Keratinocyte (primary cell): Measurements from ENCODE around the gene PRIMA1. TPM values are rescaled to one million over a fixed set of nuclear protein-coding genes. Genes with fewer than 3 reads are reported as not detected.

Experiments
- DNase-seq: peaks from one replicate; pipeline ENCODE4 v3.0.0-alpha.2; 2011; ENCODE audit warnings: low read depth, missing footprints, low spot score
- FAIRE-seq: peaks from 2 replicates; lab custom pipeline; 2011; peaks lifted over from hg19 to GRCh38; lab: Jason Lieb, UNC
- H2AFZ ChIP-seq: 2 replicates; pipeline ENCODE4 v1.6.0; 2012; ENCODE audit warnings: low read length, control low read depth, inconsistent platforms; ENCODE audit not compliant: control insufficient read depth
- H3K27ac ChIP-seq: 2 replicates; pipeline ENCODE4 v1.5.1; 2011; ENCODE audit warnings: low read length; ENCODE audit not compliant: control insufficient read depth, insufficient read depth
- H3K27me3 ChIP-seq: 3 replicates; pipeline ENCODE4 v1.6.0; 2011; ENCODE audit warnings: low read length; ENCODE audit not compliant: control insufficient read depth, insufficient read depth; ENCODE audit errors: extremely low read depth
- H3K36me3 ChIP-seq, 2 experiments: 2 replicates in 1 of 2; 3 replicates in 1 of 2; pipeline ENCODE4 v1.5.1; 2011; ENCODE audit warnings: low read length in 2 of 2, mild to moderate bottlenecking in 1 of 2; ENCODE audit not compliant: control insufficient read depth in 2 of 2, insufficient read depth in 2 of 2; ENCODE audit errors: extremely low read depth in 1 of 2
- H3K4me1 ChIP-seq: 3 replicates; pipeline ENCODE4 v1.5.1; 2011; ENCODE audit warnings: low read length; ENCODE audit not compliant: control insufficient read depth, insufficient read depth; ENCODE audit errors: extremely low read depth
- H3K4me2 ChIP-seq: 3 replicates; pipeline ENCODE4 v1.6.0; 2011; ENCODE audit warnings: low read depth, low read length; ENCODE audit not compliant: control insufficient read depth, insufficient read depth; ENCODE audit errors: extremely low read depth
- H3K4me3 ChIP-seq, 3 experiments: fragments of 200-600 bp in 1 of 3; sonication (generic) in 1 of 3; 2 replicates in 2 of 3; 3 replicates in 1 of 3; pipeline ENCODE4 v1.5.1; 2011 to 2016; ENCODE audit warnings: low read length in 3 of 3, mild to moderate bottlenecking in 3 of 3, control low read depth in 2 of 3, inconsistent platforms in 1 of 3, low read depth in 1 of 3, mixed read lengths in 1 of 3, mixed run types in 1 of 3, moderate library complexity in 1 of 3; ENCODE audit not compliant: control insufficient read depth in 2 of 3, insufficient read depth in 2 of 3; ENCODE audit errors: extremely low read depth in 1 of 3
- H3K79me2 ChIP-seq: 2 replicates; pipeline ENCODE4 v1.6.0; 2012; ENCODE audit warnings: low read length; ENCODE audit not compliant: control insufficient read depth, insufficient read depth
- H3K9ac ChIP-seq: 3 replicates; pipeline ENCODE4 v1.6.0; 2011; ENCODE audit warnings: low read length; ENCODE audit not compliant: control insufficient read depth, insufficient read depth; ENCODE audit errors: extremely low read depth
- H3K9me1 ChIP-seq: 3 replicates; pipeline ENCODE4 v1.6.0; 2011; ENCODE audit warnings: low read length; ENCODE audit not compliant: control insufficient read depth, insufficient read depth; ENCODE audit errors: extremely low read depth
- H3K9me3 ChIP-seq: 2 replicates; pipeline ENCODE4 v1.5.1; 2012; ENCODE audit warnings: low read depth, low read length; ENCODE audit not compliant: control insufficient read depth
- H4K20me1 ChIP-seq: 3 replicates; pipeline ENCODE4 v1.6.0; 2011; ENCODE audit warnings: low read length; ENCODE audit not compliant: control insufficient read depth, insufficient read depth; ENCODE audit errors: extremely low read depth
- EZH2 ChIP-seq: IDR thresholded peaks from one replicate; pipeline ENCODE4 v1.6.1; 2012; ENCODE audit warnings: inconsistent platforms, mild to moderate bottlenecking, low read length, moderate library complexity
- dilution Hi-C: fragments of 300-500 bp; cut with MboI; formaldehyde crosslinking; loops from one replicate; pipeline ENCODE4 v1.7.0; 2020; ENCODE audit warnings: low sequenced_read_pairs; ENCODE audit not compliant: extremely low pct_ligation_motif_present
- polyA plus RNA-seq, 5 experiments: library from polyadenylated mRNA; depleted of rRNA in 3 of 5; stranded (reverse) in 3 of 5; stranded (forward) in 1 of 5; unstranded in 1 of 5; fragments of >200 nt; gene quantifications; 1 replicate in 1 of 5; 2 replicates in 3 of 5; 3 replicates in 1 of 5; pipeline versions ENCODE4 v1.2.1 to v1.2.3, GENCODE V29; 2011 to 2012; ENCODE audit warnings: missing spikeins in 2 of 5, low read depth in 1 of 5, low replicate concordance in 1 of 5
- TF ChIP-seq, protein P1 (sequence below), 3 experiments: IDR thresholded peaks in 1 of 3; conservative IDR thresholded peaks in 1 of 3; optimal IDR thresholded peaks in 1 of 3; 2 replicates in 2 of 3; 3 replicates in 1 of 3; pipeline versions ENCODE3 to v1.5.1; 2011; ENCODE audit warnings: low read length in 3 of 3, mild to moderate bottlenecking in 3 of 3, moderate library complexity in 2 of 3, control low read depth in 1 of 3, inconsistent platforms in 1 of 3; ENCODE audit not compliant: insufficient read depth in 2 of 3; ENCODE audit errors: extremely low read depth in 1 of 3

Gene PRIMA1
- polyA plus RNA-seq, 1 donor (not counting 4 experiments of a cell fraction or from before 2014, with no cell fraction given) = not detected

DNA sequence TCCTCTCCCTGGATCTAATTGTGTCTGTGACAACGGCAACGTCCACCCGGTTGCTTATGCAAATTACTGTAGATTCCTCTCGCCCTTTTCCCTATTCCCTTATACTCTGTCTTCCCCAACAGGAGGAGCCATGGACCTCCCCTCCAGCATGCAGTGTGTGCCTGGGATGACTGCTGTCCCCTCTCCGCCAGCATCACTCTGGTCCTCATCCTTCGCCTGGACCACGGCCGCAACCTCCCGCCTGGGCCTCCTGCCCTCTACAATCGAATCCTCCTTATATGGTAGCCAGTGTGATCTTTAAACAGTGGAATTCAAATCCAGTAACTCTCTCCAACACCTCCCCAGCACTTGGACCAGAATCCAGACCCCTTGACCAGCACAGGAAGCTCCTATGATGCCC is 30.6 kb upstream of the PRIMA1 start:
- no peak for TF ChIP-seq EZH2
- TF ChIP-seq, protein P1, sequence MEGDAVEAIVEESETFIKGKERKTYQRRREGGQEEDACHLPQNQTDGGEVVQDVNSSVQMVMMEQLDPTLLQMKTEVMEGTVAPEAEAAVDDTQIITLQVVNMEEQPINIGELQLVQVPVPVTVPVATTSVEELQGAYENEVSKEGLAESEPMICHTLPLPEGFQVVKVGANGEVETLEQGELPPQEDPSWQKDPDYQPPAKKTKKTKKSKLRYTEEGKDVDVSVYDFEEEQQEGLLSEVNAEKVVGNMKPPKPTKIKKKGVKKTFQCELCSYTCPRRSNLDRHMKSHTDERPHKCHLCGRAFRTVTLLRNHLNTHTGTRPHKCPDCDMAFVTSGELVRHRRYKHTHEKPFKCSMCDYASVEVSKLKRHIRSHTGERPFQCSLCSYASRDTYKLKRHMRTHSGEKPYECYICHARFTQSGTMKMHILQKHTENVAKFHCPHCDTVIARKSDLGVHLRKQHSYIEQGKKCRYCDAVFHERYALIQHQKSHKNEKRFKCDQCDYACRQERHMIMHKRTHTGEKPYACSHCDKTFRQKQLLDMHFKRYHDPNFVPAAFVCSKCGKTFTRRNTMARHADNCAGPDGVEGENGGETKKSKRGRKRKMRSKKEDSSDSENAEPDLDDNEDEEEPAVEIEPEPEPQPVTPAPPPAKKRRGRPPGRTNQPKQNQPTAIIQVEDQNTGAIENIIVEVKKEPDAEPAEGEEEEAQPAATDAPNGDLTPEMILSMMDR (optimal IDR thresholded peaks at IDR 0.05 in 1 of 3, IDR thresholded peaks at IDR 0.05 in 1 of 3, conservative IDR thresholded peaks at IDR 0.05 in 1 of 3; ENCODE audit: extremely low read depth in 1 of 3, insufficient read depth in 2 of 3, low read length in 3 of 3) = no peak
- no peak for DNase-seq

DNA sequence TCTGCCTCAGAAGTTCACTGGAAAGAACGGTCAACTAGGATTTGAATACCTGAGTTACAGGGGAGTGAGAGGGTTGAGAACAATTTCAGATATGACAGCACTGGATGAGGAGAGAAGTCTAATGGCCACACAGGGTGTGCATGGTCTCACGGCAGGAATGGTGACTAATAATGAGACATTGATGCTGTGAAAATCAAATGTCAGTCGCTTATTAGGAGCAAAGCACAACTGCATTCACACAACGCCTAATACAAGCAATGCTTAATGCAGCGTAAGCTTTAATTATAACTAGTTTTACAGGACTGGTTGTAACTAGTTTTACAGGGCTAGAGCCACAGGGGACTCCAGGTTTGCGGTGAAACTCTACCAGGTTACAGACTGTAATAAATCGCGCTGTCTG is 23.4 kb upstream of the PRIMA1 start:
- no peaks in the 10 kb centered on the region for H3K79me2 ChIP-seq
- dilution Hi-C loops = no loop called here
- TF ChIP-seq, protein P1 (optimal IDR thresholded peaks at IDR 0.05 in 1 of 3, IDR thresholded peaks at IDR 0.05 in 1 of 3, conservative IDR thresholded peaks at IDR 0.05 in 1 of 3; ENCODE audit: extremely low read depth in 1 of 3, insufficient read depth in 2 of 3, low read length in 3 of 3) = no peak
- no peak for TF ChIP-seq EZH2
- H3K4me1 ChIP-seq = no peaks in the 10 kb centered on the region
- H4K20me1 ChIP-seq = no peaks in the 10 kb centered on the region
- no peak for DNase-seq
- no peaks in the 10 kb centered on the region for H3K27me3 ChIP-seq
- H3K4me3 ChIP-seq = no peak overlapping the region
- no peak for FAIRE-seq
- no peaks in the 10 kb centered on the region for H3K9me3 ChIP-seq
- H3K9ac ChIP-seq = no peak overlapping the region
- no peak overlapping the region for H3K4me2 ChIP-seq
- no peak overlapping the region for H3K27ac ChIP-seq
- no peaks in the 10 kb centered on the region for H3K36me3 ChIP-seq
- no peaks in the 10 kb centered on the region for H3K9me1 ChIP-seq
- no peak overlapping the region for H2AFZ ChIP-seq

More for the DNA sequence above, 30.6 kb upstream of the PRIMA1 start:
- no peak overlapping the region for H3K4me3 ChIP-seq
- H3K4me1 ChIP-seq = no peaks in the 10 kb centered on the region
- no peaks in the 10 kb centered on the region for H3K9me1 ChIP-seq
- no peak overlapping the region for H2AFZ ChIP-seq
- H3K9me3 ChIP-seq = no peaks in the 10 kb centered on the region
- no peaks in the 10 kb centered on the region for H3K27me3 ChIP-seq
- H3K9ac ChIP-seq = no peak overlapping the region
- no peak overlapping the region for H3K27ac ChIP-seq
- H4K20me1 ChIP-seq = no peaks in the 10 kb centered on the region
- H3K36me3 ChIP-seq = no peaks in the 10 kb centered on the region
- no peak overlapping the region for H3K4me2 ChIP-seq
- H3K79me2 ChIP-seq = no peaks in the 10 kb centered on the region
- FAIRE-seq = no peak
- dilution Hi-C loops = no loop called here
